GM12891 (cell line): ENCODE results near the gene STX2.
"Not testable (repeated sequence)": the region's sequence is repeated elsewhere in the genome, so short reads cannot be mapped to it uniquely, and the experiment has no call there.

Source experiments
- DNase-seq: peaks from one replicate; pipeline ENCODE4 v3.0.0; 2011; ENCODE audit warnings: low spot score; ENCODE audit not compliant: insufficient read length
- FAIRE-seq: peaks from 2 replicates; lab custom pipeline; 2011; peaks lifted over from hg19 to GRCh38; lab: Jason Lieb, UNC
- PAX5 ChIP-seq: IDR thresholded peaks from 2 replicates; pipeline ENCODE4 v1.6.1; 2011; ENCODE audit warnings: low read length, moderate library complexity, mild to moderate bottlenecking; ENCODE audit not compliant: insufficient read depth, severe bottlenecking
- POLR2A ChIP-seq: IDR thresholded peaks from 2 replicates; pipeline ENCODE4 v1.6.1; 2011; ENCODE audit warnings: low read depth, low read length, control low read depth
- POLR2AphosphoS5 ChIP-seq: IDR thresholded peaks from 2 replicates; pipeline ENCODE4 v1.6.1; 2011; ENCODE audit warnings: low read depth, low read length, control low read depth
- POU2F2 ChIP-seq: IDR thresholded peaks from 2 replicates; pipeline ENCODE4 v1.6.1; 2011; ENCODE audit warnings: low read depth, mild to moderate bottlenecking, control low read depth, low read length, moderate library complexity
- SPI1 ChIP-seq: IDR thresholded peaks from 2 replicates; pipeline ENCODE4 v1.6.1; 2011; ENCODE audit warnings: low read depth, low read length, control low read depth
- TAF1 ChIP-seq: IDR thresholded peaks from 2 replicates; pipeline ENCODE4 v1.6.1; 2011; ENCODE audit warnings: low read depth, low read length, control low read depth

The STX2 gene

DNA sequence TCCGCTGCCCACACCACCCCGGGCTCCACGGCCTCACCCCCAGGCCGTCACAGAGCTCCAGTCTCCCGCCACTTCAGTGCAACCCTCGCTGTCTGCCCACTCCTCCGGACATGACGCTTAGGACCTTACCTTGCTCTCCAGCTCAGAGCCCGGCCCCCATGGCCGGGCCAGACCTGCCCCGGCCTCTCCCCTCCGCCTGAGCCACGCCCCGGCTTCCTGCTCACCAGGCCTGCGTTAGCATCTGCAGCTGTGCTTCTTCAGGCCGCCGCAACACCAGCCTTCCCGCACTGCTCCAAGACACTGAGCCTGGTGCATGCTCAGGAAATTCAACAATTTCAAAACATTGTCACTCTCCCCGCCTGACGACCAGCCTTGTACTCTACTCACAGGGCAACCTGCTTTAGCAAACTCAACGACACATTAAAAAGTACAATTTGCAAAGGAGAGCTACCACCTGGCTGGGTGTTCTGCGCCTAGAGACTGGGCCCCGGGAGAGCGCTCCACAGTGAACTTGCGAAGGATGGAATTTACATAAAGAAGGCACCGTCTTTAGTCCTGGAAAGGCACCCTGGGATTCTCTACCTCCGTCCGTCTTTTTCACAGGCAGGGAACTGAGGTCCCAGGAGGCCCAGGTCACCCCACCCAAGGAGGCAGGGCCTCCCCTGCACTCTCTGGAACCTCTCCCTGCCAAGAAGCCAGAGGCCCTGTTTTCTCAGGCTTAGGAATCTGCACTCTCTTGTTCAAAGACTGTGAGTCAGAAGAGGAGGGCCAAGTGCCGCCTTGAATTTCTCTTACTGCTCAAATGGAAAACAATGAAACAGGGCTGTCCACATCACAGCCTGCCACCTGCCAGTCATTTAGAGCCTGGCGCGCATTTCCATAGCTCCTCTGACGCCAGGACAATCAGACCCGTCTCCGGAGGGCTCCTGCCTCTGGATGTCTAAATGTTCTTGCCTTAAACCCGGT lies 51.3 kb downstream of the STX2 start:
- TF ChIP-seq SPI1 (no peak), PAX5 (no peak), POLR2A (no peak), TAF1 (no peak), POLR2AphosphoS5 (no peak)
- DNase-seq (no peak), FAIRE-seq (no peak)

DNA sequence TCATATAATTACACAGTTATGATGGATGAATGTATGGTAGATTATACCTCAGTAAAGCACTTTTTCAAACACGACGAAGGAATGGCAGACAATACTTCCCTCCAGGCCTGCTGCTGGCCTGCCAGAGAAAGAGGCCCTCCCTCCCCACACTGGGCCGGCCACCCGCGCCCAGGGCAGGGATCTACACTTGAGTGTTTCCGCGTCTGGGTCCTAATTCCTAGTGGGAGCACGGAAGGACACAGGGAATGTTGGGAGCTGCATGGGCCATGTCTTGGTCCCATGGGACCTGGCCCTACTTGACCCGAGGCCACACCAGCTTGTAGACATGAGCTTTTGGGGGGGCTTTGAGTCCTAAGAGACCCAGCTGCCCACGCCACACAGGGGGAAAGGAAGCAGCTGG lies 52.0 kb downstream of the STX2 start:
- DNase-seq (no peak), FAIRE-seq (no peak)
- TF ChIP-seq POLR2A = no peak
- TF ChIP-seq SPI1 = no peak
- no peak for TF ChIP-seq POU2F2
- no peak for TF ChIP-seq PAX5
- TF ChIP-seq POLR2AphosphoS5 = no peak
- TF ChIP-seq TAF1 = no peak

DNA sequence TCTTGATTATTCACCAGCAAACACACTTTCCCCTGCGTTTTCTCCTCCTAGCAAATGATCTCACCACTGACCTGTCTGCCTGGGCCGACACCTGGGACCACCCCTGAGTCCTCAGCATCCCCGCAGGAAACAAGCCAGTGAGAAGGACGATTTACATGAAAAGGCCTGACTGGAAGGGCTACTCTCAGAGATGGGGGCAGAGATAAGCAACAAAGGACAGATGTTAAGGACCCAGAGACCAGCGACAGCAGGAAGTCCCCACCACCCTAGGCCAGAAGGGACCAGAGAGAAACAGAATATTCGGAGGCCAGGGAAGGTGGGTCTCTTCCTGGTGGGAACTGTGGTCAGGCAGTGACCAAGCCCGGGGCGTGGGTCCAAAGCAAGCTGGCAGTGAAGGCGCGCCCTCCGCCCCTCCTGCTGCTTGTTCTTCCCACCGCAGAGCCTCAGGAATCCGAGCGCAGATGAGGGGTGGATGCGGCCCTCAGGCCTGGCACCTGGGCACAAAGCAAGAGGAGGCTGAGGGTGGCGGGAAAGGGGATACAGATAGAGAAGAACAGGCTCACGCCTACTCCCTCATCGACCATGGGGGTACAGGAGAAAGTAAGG lies 55.8 kb downstream of the STX2 start:
- DNase-seq (no peak), FAIRE-seq (no peak)
- TF ChIP-seq PAX5 (no peak), POLR2AphosphoS5 (no peak), POLR2A (no peak), TAF1 (no peak), SPI1 (no peak), POU2F2 (no peak)

DNA sequence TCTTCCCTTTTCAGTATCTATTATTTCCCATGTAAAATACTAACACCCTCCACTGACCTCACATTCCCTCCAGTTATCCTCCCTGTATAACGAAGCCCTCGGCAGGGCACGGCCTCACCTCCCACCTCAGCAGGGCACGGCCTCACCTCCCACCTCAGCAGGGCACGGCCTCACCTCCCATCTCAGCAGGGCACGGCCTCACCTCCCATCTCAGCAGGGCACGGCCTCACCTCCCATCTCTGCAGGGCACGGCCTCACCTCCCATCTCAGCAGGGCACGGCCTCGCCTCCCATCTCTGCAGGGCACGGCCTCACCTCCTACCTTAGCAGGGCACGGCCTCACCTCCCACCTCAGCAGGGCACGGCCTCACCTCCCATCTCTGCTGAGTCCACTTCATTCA lies 56.8 kb downstream of the STX2 start:
- not testable (repeated sequence) for DNase-seq, FAIRE-seq

DNA sequence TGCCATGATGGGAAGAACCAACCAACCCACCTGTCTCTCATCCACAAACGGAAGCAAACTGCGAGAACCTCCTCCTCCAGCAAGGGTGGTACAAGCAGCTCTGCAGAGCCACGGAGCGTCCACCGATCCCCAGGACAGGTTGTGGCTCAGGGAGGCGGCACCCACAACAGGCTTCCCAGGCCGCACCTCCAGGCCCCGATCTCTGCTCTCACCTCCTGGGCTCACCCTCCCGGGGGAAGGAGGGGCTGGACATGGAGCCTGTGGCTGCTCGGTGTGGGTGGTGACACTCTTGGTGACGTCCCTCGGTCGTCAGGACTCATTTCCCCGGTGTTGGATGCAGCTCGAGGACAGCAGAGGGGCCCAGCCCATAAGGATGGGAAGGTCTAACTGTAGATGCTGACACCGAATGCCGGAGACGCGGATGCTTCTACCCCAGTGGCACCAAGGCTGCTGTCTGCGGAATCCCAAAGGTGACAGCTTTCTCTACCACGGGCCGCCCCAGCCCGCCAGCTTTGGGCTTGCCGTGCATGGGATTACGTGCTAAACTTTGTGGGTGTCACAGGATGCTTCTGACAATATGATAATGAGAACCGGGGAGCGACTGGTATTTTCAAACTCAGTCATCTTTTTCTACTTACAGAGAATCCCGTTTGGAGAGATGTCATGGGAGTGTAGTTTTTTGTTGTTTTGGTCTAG lies 58.0 kb downstream of the STX2 start:
- TF ChIP-seq PAX5 (no peak), TAF1 (no peak), POU2F2 (no peak), SPI1 (no peak), POLR2A (no peak), POLR2AphosphoS5 (no peak)
- no peak for FAIRE-seq

DNA sequence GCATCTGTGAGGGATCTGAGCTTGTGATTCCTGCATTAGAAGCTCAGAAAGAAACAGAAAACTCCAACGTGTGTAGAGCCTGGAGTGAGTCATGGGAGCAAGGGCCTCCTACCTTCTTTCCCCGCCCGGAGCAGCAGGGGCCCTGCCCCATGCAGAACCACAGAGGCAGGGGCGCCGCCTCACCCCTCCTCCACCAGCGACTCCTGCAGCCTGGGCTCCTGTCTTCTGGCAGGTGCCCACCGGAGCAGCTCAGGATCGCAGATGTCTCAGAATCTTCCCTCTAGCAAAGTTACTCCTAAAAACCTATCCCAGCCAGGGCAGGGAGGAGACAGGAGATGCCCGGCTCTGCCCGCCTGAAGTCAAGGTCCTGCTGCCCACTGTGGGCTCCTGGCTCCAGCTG lies 58.7 kb downstream of the STX2 start:
- DNase-seq = no peak
- FAIRE-seq = no peak
- TF ChIP-seq SPI1 (no peak), POU2F2 (no peak), POLR2A (no peak), TAF1 (no peak), POLR2AphosphoS5 (no peak), PAX5 (no peak)

More for the DNA sequence above, 58.0 kb downstream of the STX2 start:
- DNase-seq = no peak

DNA sequence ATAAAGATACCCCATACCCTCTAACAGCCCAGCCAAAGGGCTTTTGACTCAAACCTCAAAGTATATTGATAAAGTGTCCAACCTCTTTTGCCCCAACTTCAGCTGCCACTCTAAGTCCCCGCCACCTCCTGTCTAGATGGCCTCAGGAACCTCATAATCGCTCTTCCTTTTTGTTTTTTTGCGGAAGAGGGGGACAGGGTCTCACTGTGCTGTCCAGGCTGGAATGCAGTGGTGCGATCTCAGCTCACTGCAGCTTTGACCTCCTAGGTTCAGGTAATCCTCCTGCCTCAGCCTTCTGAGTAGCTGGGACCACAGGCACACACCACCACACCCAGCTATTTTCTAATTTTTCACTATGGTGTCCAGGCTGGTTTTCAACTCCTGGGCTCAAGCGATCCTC lies 60.3 kb downstream of the STX2 start:
- DNase-seq = no peak
- FAIRE-seq = no peak
- TF ChIP-seq POLR2AphosphoS5 = no peak
- no peak for TF ChIP-seq SPI1
- TF ChIP-seq POLR2A = no peak
- TF ChIP-seq TAF1 = no peak

DNA sequence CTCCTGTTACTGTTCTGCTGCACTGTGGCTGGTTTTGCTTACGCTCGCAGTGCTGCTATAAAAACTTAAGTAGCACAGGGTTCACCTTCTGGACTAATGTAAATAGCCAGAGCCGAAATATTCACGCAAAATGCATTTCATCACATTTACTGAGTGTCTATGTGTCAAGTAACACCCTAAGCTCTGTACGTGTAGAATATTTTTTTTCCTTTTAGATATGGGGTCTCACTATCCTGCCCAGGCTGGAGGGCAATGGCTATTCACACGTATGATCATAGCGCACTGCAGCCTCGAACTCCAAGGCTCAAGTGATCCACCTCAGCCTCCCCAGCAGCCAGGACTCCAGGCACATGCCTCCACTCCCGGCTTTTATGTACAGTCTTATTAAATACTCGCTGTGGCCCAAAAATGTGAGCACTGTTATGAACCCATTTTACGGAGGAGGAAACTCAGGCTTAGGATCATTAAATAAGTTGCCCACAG lies 62.2 kb downstream of the STX2 start:
- DNase-seq = no peak
- TF ChIP-seq SPI1 (no peak), TAF1 (no peak), POLR2A (no peak), PAX5 (no peak), POLR2AphosphoS5 (no peak), POU2F2 (no peak)
- FAIRE-seq = no peak

DNA sequence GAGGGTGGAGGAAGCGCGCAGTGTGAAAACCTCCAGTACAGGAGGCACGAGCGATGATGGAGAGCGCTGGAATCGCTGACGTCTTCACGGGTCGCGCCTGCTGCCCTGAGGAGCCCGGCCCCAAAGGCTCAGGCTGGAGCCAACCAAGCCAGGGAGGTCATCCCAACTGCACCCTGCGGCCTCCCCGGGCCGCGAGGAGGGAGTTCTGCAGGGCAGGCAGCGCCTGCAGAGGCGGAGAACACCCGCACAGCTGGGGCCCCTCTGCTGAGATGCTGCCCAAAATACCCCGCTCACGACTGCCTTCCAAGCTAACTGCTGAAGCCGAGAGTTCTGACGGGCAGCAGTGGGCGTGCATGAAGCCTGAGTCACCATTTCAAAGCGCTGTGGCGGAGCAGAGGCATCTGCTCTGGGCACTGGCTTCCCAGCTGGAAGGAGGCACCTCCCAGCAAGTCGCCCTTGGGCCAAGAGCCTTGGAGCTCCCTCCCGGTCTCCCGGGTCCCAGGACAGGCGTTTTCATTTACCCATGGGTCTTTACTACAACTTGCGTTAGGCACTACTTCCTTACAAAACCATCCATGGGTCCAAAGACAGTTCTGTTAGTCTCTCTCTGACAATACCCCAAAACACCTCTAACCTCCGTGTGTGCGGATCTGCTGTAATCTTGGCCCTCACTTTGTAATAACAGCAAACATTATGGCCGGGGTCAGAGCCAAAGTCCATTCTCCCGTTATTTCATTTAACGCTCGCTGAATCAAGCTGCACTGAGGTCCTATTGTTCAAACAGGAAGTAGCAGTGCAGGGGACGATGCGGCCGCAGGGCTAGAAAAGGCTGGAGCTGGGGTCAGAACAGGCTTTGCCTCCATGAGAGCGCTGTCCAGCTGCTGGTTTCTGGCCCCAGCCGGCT lies 62.8 kb downstream of the STX2 start:
- FAIRE-seq (no peak), DNase-seq (no peak)
- TF ChIP-seq POU2F2 = no peak
